ENCODE measurements around the gene CEP85L.

DNA sequence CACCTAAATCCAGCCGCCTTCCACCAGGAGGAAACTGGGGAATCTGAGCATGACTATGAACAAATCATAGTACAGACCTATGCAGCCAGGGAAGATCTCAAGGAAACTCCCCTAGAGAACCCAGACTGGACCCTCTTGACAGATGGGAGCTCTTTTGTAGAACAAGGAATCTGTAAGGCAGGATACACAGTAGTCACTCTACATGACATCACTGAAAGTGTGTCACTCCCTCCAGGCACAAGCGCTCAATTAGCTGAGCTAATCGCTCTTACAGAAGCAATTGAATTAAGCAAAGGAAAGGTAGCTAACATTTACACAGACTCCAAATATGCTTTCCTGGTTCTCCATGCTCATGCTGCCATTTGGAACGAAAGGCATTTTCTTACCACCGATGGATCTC is 66.5 kb downstream of the CEP85L start:
- TF ChIP-seq EZH2 (IDR thresholded peaks at IDR 0.05; ENCODE audit: insufficient read depth, poor library complexity, severe bottlenecking) (no peak), EZH2phosphoT487 (IDR thresholded peaks at IDR 0.05; ENCODE audit: insufficient read depth, low read depth) (no peak)
